GM21423 (cell line): ENCODE results near the gene PRKD3.

Experiments
- ATAC-seq: cut with Tn5 transposase; IDR thresholded peaks from one replicate; pipeline ENCODE4 v1.9.1; 2021; ENCODE audit warnings: mild to moderate bottlenecking, moderate library complexity; ENCODE audit not compliant: unreplicated experiment

The PRKD3 gene

DNA sequence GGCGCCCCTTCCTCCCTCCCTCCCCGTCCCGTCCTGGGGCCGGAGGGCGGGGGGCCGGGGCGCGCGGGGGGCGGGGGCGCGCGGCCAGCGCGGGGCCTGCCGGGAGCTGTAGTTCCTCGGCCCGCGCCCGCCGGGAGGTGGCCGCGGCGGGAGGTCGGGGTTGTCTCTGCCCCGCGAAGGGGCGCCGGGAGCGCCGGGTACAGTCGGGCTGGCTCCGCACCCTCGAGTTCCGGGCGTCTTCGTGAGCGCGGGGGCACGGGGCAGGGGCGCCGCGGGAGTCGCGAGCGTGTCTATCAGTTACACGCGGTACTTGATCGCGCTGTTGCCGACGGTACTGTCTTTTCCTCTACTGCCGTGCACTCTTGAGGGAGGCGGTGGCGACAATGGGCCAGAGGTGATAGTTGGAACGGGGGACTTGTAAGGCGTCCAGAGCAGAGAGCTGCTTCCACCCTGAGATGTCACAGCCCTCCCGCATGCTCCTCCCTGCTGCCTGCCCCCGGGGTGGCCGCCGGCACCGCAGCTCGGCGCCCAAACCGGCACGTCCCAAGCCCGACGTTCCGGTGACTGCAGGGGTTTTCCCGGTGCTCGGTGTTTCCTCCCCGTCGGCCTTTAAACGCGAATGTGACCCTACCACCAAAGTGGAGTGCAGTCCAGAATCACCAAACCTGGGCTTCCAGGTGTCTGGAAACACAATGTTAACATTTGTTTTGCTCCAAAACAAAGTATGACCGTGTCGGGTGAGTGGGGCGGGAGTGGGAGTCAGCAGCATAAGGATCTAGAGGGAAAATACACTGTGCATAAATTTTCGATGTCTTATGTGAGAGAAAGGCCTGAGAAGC lies at the start of gene PRKD3:
Gene PRKD3, minus strand, starts transcription at position 48 of the 839 bp plus-strand sequence. CDS start 8,309 bp downstream, outside the sequence.
- peak; percentile 77 for ATAC-seq

DNA sequence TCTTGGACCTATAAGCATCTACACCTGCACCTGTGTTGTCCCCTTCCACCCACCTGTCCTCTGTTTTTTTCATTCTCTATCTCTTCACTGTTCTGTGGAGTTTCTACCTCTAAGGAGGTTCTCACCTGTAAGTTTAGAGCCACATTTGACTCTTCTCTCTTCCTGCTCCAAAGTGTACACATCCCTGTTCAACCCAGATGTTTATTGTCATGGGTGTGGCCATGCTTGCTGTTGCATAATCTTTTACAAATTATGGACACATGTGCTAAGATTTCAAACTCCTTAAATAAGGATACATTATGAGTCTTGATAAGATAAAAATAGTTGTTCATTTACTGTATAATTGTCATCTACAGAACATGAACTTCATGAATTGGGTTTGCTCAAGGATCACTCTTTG lies 47.4 kb upstream of the PRKD3 start:
- no peak for ATAC-seq

DNA sequence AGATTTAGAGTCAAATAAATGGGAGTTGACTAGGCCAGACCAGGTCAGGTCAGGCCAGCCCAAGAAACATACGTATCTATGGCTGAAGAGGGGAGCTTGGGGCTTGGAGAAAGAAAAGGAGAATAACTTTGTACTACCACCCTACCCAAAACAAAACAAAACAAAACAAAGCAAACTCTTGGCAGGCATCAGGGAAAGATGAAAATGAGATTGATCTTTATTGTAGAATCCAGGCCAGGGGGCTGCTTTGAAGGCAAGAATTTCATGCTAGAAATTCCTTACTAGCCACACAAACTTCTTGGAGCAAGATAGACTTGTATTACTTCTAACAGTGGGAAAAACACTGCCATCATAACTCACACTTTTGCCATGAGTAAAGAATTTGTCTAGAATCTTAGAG lies 46.0 kb upstream of the PRKD3 start:
- no peak for ATAC-seq

DNA sequence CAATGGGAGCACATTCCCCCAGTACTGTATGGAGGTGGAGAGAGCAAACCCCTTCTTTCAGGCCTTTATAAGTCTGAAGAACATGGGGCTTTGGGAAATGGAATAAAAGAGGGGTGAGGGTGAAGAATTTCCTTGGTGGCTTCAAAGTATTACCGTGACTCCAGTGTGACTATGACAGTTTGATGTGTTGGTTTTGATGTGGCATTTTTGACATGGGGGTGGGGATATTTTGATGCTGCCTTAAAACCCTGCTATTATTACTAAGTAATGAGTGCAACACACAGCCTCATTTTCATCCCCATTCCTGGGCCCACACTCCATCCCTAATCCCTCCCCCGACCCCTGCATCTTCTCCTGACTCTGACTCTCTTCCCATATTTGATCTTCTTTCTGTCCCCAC lies 43.4 kb upstream of the PRKD3 start:
- no peak for ATAC-seq

DNA sequence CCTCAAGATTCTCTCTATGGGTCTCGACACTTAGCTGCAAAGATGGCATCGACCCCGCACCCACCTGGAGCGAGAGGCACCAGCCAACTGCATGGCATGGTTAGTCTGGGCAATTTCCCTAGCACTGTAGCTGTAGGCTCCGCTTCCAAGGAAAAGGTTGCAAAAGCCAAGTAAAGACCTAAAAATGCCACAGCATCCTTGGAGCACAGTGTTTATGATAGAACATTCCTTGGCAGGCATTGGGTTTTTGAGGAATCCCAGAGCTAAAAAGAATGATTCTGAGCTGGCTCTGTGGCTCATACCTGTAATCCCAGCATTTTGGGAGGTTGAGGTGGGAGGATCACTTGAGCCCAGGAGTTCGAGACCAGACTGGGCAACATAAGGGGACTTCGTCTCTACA lies 42.7 kb upstream of the PRKD3 start:
- no peak for ATAC-seq

DNA sequence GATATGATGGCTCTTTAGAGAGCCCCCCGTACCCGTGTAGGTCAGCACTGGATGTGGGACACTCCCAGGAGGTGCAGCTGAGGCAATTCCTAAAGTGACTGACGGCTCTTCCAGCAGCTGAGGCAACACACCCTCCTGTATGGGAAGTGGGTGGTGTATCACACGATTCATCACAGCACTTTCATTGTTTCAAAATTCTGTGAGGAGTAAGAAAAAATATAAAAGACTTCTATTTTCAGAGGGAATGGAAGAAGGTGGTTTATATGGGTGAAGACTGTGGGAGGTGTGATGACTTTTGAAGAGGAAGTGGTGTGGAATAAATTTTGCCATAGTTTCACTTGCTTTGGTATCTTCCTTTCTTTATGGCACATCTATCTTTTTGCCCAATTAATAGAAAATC lies 42.1 kb upstream of the PRKD3 start:
- ATAC-seq: no peak

DNA sequence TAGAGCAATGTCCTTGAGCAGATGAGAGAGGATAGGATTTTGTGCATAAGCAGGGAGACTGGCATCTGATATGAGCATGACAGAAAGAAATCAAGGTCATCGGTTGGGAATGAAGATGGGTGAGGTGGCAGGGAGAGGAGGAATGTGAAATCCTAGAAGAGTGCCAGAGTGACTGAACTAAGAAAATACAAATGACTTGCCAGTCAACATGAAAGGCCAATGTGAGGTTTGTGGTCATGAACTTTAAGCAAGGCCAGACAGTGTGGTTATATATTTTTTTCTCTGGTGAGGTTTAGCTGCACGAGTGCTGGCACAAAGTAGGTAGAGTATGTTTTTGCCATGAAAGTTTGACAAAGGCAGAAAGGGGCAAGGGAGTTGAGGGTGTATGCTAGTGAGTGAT lies 41.0 kb upstream of the PRKD3 start:
- peak; percentile 53 for ATAC-seq

DNA sequence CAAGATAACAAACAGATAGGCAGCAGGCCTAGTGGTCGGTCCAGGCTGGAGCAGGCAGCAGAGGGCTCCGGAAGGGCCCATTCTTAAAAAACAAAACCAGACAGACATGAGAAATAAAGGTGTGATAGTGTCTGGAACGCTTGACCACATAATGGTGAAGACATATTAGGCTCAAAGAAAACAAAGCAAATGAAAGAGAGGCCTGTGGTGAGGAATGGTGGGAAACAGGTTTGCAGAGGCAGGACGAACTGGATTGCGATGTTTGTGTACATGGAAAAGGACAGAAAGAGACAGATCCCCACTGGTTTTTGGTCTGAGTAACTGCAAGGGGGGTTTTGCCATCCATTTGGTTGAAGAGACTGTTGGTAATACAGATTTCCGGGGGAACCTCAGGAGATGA lies 39.7 kb upstream of the PRKD3 start:
- no peak for ATAC-seq

DNA sequence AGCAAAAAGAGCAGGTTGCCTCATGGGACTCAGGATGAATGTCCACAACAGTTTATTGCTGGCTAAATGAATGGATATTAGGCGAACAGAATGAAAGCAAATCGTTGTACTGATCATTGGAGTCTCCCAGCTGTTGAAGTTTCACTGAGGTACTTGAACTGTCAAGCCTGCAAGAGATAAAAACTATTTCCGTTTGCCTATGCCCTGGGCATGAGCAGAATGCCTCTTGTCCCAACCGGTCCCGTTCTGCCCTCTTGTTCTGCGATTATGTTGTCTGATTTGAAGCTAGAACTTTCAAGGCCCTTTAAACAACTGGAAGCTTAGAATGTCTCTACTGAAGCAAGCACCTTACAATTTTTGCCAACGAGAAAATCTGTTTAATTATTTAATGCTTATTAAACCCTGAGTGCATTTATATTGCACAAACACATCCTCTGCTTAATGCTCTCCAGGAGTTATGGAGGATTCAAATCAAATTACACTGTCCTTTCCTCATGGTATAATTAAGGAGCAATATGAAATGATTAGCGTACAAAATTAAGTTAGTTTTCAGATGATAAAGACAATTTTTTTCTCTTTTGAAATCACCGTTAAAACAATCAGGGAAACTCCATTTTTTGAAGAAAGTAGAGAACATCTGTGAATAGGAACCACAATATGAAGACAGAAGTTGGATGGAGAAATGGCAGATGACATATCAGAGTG lies 37.5 kb upstream of the PRKD3 start:
- no peak for ATAC-seq

DNA sequence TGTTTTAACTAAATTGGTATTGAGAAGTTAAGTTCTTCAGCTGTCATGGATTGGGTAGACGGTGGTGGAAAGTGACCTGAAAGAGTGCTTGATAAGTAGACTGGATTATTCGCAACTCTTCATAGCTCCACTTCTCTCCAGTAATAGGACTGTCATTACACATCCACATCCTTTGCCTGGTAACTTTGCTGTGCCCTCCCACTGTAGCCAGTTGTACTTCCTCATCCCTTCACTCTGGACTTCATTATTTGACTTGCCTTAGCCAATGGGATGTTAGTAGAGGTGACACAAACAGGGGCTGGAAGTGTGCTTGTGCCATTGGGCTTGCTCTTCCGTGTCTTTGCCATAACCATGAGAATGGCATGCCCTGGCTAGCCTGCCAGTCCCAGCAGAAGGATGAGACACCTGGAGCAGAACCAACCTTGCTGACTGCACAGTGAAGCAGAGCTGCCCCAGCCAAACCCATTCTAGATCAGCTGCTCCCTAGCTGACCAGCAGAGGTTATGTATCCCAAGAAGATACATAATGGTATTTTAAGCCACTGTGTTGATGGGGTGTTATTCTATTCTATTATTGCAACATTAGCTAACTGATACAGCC lies 36.7 kb upstream of the PRKD3 start:
- ATAC-seq: no peak

DNA sequence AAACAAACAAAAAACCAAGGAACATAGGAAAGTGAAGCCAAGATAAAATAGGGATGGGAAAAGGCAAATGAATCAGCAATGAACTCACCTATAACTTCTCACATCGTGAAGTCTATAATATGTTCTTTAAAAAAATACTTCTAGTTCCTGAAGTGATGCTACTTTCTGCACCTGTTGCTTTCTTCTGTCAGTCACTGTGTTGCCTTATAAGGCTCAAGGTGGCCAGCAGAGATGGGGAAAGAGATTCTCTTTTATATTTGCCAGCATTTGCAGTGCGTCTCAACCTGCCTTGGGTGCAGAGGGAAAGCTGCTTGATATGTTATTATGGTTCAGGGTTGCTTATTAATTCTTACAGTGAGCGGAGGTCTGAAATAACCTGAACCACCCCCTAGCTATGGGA lies 33.8 kb upstream of the PRKD3 start:
- ATAC-seq: no peak

DNA sequence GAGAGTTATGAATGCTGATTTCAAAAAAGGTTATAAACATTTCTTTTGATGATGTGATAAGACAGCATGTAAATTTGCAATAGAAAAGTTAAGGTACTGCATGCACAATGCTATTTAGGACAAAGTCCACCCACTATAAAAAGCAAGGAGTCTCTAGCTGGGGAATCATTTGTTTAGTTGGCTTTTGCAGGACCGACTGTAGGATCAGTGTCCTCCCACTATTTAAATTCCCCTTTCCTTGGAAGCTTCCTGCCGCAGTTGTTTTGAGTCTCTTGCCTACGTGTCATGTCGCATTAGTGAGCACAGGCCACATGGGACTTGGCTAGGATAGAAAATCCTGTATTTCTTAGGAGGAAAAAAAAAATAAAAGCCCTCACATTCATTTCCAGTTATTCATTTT lies 32.9 kb upstream of the PRKD3 start:
- ATAC-seq: no peak

DNA sequence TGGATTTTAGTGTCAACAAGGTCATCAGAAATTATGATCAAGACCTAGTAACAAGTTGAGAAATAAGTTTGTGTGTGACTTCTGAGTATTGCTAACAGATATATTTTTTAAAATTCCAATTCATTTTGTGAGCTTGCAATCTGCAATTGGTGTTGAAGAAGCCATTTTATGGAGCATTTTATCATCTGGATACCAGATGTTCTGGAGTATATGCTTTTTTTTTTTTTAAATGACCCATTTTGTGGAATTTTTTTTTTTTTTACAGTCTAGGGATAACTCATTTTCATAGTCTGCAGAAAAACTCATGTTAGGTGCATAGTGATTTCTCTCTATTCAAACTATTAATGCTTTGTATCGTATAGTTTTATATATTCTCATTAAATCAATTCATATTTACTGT lies 32.4 kb upstream of the PRKD3 start:
- no peak for ATAC-seq

DNA sequence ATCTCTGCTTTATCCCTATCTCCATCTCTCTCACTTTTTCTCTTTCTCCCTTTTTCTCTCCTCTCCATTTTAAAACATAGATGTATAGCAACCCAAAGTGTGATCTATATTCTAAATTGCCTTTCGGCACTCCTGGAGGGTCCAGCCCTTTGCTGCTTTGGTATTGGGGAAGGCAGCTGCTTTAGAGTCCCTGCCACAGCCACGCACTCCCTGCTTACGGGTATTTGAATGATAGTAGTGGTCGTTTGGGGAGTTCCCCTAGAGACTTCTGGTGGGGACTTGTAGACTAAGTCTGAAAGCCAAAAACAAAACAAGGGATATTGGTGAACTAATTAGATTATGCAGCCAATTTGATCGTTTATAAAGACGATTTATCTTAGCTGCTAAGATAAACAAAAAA lies 31.7 kb upstream of the PRKD3 start:
- no peak for ATAC-seq

DNA sequence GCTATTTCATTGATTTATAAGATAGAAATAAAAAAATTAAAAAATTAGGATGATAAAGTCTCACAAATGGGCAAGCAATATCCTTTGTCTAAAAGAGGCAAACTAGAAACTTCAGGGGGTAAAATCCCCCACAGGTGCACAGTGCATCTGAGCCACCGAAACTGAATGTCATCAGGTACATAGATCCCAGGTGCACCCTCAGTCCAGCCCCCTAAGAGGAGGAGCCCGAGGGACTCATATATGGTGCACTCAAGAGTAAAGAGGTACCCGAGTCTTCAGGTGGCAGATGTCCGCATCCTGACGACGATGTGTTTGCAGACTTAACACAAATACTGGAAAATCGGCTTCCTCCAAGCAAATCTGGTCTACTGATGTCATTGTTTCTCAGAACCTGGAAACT lies 31.1 kb upstream of the PRKD3 start:
- no peak for ATAC-seq

DNA sequence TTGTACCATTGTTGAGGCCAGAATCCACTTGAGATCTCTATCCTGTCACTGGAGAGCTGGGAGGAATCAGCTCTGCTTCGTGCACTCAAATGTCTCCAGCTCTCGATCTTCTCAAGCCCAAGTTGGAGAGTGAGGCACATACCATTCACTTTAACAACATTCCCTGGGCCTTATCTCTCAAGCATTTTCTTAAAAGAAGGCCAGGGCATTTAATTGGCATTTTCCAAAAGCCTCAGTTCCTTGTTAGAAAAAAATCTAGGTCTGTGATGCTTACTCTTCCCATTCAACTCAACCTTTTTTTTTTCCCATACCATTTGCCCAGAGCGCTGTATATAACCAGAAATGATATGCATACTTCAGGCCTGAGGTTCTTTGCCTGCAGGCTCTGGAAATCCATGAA lies 29.9 kb upstream of the PRKD3 start:
- ATAC-seq: no peak

DNA sequence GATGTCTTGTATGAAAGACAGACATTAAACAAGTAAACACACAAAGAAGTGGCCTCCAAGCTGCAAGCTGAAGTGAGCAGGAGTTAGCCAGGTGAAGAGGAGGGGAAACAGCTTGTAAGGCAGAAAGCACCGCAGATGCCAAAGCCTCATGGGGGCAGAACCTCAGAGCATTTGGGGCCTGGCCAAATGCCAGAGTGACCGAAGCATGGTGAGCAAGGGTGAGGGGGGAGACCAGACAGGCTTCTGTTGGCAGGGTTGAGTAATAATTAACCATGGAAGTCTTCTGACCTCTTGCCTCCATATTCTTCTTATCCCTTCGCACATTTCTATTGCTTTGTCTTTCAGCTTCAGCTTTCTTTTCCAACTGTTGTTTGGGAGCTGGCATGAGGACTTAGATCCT lies 25.4 kb upstream of the PRKD3 start:
- peak; percentile 80 for ATAC-seq

DNA sequence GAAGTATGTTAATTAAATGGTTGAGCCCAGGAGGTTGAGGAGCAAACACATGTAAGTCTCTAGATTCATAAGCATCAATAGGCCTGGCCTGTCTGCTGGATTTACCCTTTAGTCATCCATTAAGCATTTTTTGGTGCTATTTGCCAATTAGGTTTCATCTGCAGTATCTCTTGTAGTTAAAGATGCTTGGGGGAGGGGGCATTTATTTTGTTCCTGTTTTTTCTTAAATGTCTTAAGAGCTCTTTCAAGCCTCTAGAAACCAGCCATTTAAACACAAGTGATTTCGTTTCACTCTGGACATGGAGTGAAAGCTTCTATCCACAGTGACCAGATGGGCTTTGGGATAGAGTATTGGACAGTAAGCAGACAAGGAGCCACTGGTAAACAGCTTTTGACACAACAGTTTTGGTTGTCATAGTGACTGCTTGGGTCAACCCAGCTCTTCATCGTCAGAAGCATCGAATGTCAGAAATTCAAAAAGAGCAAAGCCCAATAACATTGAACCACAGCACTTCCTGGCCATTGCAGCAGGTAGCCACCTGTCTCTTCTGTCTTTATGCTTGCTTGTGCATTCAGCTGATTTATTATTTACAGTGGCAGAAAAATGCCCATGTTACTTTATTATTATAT lies 24.7 kb upstream of the PRKD3 start:
- peak; percentile 27 for ATAC-seq

DNA sequence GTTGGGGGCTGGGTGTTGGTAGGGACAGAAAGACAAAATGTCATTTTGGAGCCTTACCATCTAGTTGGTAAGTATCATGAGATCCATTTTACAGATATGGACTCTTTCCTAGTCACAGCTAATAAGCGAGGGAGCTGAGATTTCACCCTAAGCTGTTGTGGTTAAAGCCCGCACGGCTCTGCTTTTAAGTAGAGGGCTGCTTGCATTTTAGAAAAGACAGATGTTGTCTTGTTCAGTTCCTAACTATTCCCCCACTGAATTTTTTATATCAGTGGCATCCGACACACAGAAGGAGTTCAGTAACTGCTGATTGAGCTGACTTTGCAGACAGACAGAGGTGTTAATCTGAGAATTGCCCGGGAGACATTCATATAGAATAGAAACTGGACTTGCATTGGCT lies 23.5 kb upstream of the PRKD3 start:
- ATAC-seq: no peak

DNA sequence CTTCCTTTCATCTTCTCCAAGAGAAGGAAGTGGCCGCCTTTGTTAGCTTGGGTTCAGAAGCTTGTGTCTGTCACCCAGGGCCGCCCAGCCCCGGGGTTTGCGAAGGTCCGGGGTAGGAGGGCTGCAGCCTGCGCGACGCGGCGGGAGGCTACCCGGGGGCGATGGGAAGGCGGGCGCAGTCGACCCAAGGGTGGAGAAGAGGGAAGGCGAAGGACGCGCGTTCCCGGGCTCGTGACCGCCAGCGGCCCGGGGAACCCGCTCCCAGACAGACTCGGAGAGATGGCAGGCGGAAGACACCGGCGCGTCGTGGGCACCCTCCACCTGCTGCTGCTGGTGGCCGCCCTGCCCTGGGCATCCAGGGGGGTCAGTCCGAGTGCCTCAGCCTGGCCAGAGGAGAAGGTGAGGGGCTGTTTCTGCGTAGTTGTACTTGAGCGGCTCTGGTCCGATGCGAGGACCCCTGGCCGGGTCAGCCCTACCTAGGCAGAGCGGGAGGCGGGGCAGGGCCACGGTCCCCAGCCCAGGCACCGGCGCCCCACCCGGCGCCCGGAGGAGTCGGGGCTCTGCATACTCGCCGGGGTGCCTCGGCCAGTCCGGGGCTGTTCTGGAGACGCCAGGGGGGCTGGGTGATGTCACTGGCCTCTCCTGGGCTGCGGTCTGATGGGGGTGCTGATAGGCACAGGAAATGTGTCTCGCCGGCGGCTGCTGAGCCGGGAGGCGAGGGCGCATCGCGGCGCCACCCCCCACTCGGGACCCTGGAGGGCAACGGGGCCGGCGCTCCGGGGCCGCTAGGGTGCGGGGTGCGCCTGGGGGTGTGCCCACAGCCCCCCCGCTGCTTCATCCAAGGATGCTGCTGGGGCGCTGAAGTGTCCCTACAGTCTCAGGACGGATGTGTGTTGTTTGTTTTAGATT lies 20.1 kb upstream of the PRKD3 start, which contains the start of gene QPCT:
Gene QPCT, plus strand, starts transcription at position 178 of the 909 bp plus-strand sequence. Its CDS starts 102 bp downstream, at position 280.
- peak; percentile 52 for ATAC-seq
